ENCODE measurements around the gene PDZK1. TPM values are rescaled to one million over a fixed set of nuclear protein-coding genes. Genes with fewer than 3 reads are reported as not detected.

Gene PDZK1
- total and polyA plus RNA-seq, 2 experiments from 2014 or later: 0.73 TPM; not detected in 1

- H3K27me3 Mint-ChIP-seq (ENCODE audit: insufficient read depth, low read depth, poor library complexity): peaks cover 7% of the 10 kb centered on the region
- H3K79me2 ChIP-seq (replicated peaks; ENCODE audit: insufficient read depth): no peaks in the 10 kb centered on the region
- H3K9me2 ChIP-seq (ENCODE audit: insufficient read depth): 0 out of 2 replicates have a peak, but pooled peaks cover 3% of the 10 kb centered on the region
- H3K4me3 Mint-ChIP-seq: no peak overlapping the region
- H3K9me3 Mint-ChIP-seq: no peaks in the 10 kb centered on the region
- ATAC-seq (no peak), DNase-seq (ENCODE audit: low spot score) (no peak)
- H3K27ac ChIP-seq (ENCODE audit: low read depth): no peak overlapping the region
- no peaks in the 10 kb centered on the region for H3K36me3 ChIP-seq (ENCODE audit: insufficient read depth)
- no peak overlapping the region for H3K27ac Mint-ChIP-seq
- no peaks in the 10 kb centered on the region for H3K27me3 ChIP-seq (ENCODE audit: insufficient read depth)
- H3K4me1 ChIP-seq (ENCODE audit: insufficient read depth): no peaks in the 10 kb centered on the region
- peaks cover 17% of the 10 kb centered on the region for H3K4me1 Mint-ChIP-seq
- H3K4me2 ChIP-seq: no peak overlapping the region
- H3K4me3 ChIP-seq: no peak overlapping the region
- TF ChIP-seq STAT1 (IDR thresholded peaks at IDR 0.05; ENCODE audit: unreplicated experiment) (no peak), JUNB (IDR thresholded peaks at IDR 0.05; ENCODE audit: unreplicated experiment) (no peak), REST (IDR thresholded peaks at IDR 0.05; ENCODE audit: unreplicated experiment) (no peak), ZNF462 (CRISPR knock-in tag; IDR thresholded peaks at IDR 0.05) (no peak), ETS1 (IDR thresholded peaks at IDR 0.05) (no peak), ZNF114 (CRISPR knock-in tag; IDR thresholded peaks at IDR 0.05) (no peak), ZNF331 (CRISPR knock-in tag; IDR thresholded peaks at IDR 0.05; ENCODE audit: low read depth) (no peak), CTCF (conservative IDR thresholded peaks at IDR 0.05; ENCODE audit: low read depth in 2 of 2) (no peak), EZH2phosphoT487 (IDR thresholded peaks at IDR 0.05; ENCODE audit: unreplicated experiment) (no peak), CREB1 (CRISPR knock-in tag; IDR thresholded peaks at IDR 0.05; ENCODE audit: low read depth) (no peak), EZH2 (IDR thresholded peaks at IDR 0.05; ENCODE audit: low read depth, unreplicated experiment) (no peak), POLR2AphosphoS5 (IDR thresholded peaks at IDR 0.05; ENCODE audit: low read depth) (no peak), NANOG (IDR thresholded peaks at IDR 0.05; ENCODE audit: borderline replicate concordance) (no peak)
- H2AFZ ChIP-seq: no peak overlapping the region
- no peaks in the 10 kb centered on the region for H3F3A ChIP-seq (replicated peaks; ENCODE audit: low read depth)
- no peaks in the 10 kb centered on the region; the same call in 1 of the 2 replicates for H4K20me1 ChIP-seq (replicated peaks; ENCODE audit: insufficient read depth)
- no peaks in the 10 kb centered on the region for H3K36me3 Mint-ChIP-seq (ENCODE audit: low read depth)
Measured at GRCh38 chr1:145706086-145706664, 993 bp downstream of the PDZK1 start.
